Neutrophil (primary cell): ENCODE results near the gene NTN1.

Experiments
- H3K27ac ChIP-seq: fragments of 200-600 bp; sonication (generic); 2 replicates; pipeline ENCODE4 v1.5.1; 2016; ENCODE audit warnings: mild to moderate bottlenecking, moderate library complexity
- H3K27me3 ChIP-seq: fragments of 200-600 bp; sonication (generic); 2 replicates; pipeline ENCODE4 v1.6.0; 2016; ENCODE audit warnings: mild to moderate bottlenecking
- H3K36me3 ChIP-seq: fragments of 200-600 bp; sonication (generic); 2 replicates; pipeline ENCODE4 v1.5.1; 2017
- H3K4me1 ChIP-seq, 2 experiments: fragments of 200-600 bp in 1 of 2; sonication (generic) in 1 of 2; 1 replicate in 1 of 2; 2 replicates in 1 of 2; pipeline versions ENCODE4 v1.5.1 to v1.6.1; 2013 to 2016; ENCODE audit warnings: low read depth in 1 of 2, low read length in 1 of 2, mild to moderate bottlenecking in 1 of 2, moderate library complexity in 1 of 2; ENCODE audit not compliant: control insufficient read depth in 1 of 2, insufficient read depth in 1 of 2
- H3K4me3 ChIP-seq, 2 experiments: fragments of 200-600 bp in 1 of 2; sonication (generic) in 1 of 2; 1 replicate in 1 of 2; 2 replicates in 1 of 2; pipeline ENCODE4 v1.5.1; 2013 to 2016; ENCODE audit warnings: low read depth in 1 of 2, low read length in 1 of 2, mild to moderate bottlenecking in 1 of 2, moderate library complexity in 1 of 2
- H3K9me3 ChIP-seq: fragments of 200-600 bp; sonication (generic); 2 replicates; pipeline ENCODE4 v1.5.1; 2016
- TF ChIP-seq, protein P1 (sequence below): fragments of 200-600 bp; sonication (generic); IDR thresholded peaks from 2 replicates; pipeline ENCODE4 v1.5.1; 2016; ENCODE audit warnings: antibody characterized with exemption

NTN1 gene

GRCh38 chr17:9227819-9228407 is 206.6 kb downstream of the NTN1 start:
- TF ChIP-seq, protein P1, sequence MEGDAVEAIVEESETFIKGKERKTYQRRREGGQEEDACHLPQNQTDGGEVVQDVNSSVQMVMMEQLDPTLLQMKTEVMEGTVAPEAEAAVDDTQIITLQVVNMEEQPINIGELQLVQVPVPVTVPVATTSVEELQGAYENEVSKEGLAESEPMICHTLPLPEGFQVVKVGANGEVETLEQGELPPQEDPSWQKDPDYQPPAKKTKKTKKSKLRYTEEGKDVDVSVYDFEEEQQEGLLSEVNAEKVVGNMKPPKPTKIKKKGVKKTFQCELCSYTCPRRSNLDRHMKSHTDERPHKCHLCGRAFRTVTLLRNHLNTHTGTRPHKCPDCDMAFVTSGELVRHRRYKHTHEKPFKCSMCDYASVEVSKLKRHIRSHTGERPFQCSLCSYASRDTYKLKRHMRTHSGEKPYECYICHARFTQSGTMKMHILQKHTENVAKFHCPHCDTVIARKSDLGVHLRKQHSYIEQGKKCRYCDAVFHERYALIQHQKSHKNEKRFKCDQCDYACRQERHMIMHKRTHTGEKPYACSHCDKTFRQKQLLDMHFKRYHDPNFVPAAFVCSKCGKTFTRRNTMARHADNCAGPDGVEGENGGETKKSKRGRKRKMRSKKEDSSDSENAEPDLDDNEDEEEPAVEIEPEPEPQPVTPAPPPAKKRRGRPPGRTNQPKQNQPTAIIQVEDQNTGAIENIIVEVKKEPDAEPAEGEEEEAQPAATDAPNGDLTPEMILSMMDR = no peak
- Histone ChIP-seq H3K4me1 (no peaks in the 10 kb centered on the region), H3K27ac (no peak overlapping the region), H3K36me3 (no peaks in the 10 kb centered on the region), H3K9me3 (no peaks in the 10 kb centered on the region), H3K4me3 (no peak overlapping the region), H3K27me3 (peaks cover 24% of the 10 kb centered on the region)

DNA sequence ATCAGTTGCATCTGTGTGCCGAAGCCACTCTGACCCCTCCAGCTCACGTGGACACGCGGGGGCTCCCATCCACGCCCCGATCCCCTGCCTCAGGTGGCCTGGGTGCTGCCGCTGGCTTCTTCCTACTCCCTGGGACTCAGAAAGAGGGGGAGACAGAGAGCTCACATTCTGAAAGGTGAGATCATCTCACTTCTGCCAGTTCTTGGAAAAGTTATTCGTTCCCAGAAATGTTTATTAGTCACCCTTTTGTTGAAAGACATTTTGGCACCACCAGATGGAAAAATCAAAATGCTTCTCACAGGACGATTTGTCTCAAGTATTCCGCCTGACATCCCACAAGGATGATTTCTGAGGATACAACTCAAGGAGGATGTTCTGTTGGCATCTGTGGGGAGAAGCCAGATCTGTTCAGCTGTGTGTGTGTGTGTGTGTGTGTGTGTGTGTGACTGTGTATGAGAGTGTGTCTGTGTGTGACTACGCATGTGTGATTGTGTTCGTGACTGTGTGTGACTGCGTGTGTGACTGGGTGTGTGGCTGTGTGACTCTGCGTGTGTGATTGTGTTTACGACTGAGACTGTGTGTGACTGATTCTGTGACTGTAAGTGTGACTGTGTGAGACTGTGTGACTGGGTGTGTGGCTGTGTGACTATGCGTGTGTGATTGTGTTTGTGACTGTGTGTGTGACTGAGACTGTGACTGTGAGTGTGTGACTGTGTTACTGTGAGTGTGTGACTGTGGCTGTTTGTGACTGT is 207.3 kb downstream of the NTN1 start:
- Histone ChIP-seq H3K36me3 (no peaks in the 10 kb centered on the region), H3K4me3 (no peak overlapping the region)
- TF ChIP-seq, protein P1 = no peak

GRCh38 chr17:9229160-9229825 is 208.0 kb downstream of the NTN1 start:
- no peaks in the 10 kb centered on the region for H3K4me1 ChIP-seq
- H3K27ac ChIP-seq = no peak overlapping the region
- no peak overlapping the region for H3K4me3 ChIP-seq
- no peaks in the 10 kb centered on the region for H3K36me3 ChIP-seq
- H3K9me3 ChIP-seq = no peaks in the 10 kb centered on the region
- TF ChIP-seq, protein P1 = no peak
- peaks cover 38% of the 10 kb centered on the region for H3K27me3 ChIP-seq

More for the DNA sequence above, 207.3 kb downstream of the NTN1 start:
- Histone ChIP-seq H3K27me3 (peaks cover 30% of the 10 kb centered on the region), H3K9me3 (no peaks in the 10 kb centered on the region), H3K27ac (no peak overlapping the region), H3K4me1 (no peaks in the 10 kb centered on the region)

- Histone ChIP-seq H3K9me3 (no peaks in the 10 kb centered on the region), H3K4me3 (no peak overlapping the region), H3K4me1 (no peaks in the 10 kb centered on the region), H3K27ac (no peak overlapping the region), H3K27me3 (peaks cover 42% of the 10 kb centered on the region), H3K36me3 (no peaks in the 10 kb centered on the region)
- TF ChIP-seq, protein P1 = no peak
Observed at GRCh38 chr17:9229826-9230201, 208.5 kb downstream of the NTN1 start.

DNA sequence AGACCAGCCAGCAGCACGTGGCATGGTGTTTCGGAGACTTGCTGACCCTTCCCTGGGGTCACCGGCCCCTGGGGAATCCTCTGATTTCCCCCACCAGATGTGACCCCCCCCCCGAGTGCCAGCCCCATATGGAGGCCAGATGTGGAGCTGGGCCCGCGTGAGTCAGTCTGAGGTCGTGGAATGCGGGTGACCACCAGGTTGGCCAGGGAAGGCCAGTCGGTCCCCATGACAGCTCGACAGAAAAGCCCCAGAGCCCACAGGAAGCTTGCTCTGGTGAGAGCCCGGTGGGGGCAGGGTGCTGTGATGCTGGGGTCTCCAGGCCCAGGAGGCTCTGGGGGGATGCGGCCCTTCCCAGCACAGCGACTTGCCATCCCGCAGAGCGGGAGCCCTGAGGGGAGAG is 209.0 kb downstream of the NTN1 start:
- TF ChIP-seq, protein P1 = no peak
- Histone ChIP-seq H3K4me1 (no peaks in the 10 kb centered on the region), H3K27ac (no peak overlapping the region), H3K4me3 (no peak overlapping the region), H3K9me3 (no peaks in the 10 kb centered on the region), H3K36me3 (no peaks in the 10 kb centered on the region), H3K27me3 (peaks cover 42% of the 10 kb centered on the region)
